ENCODE measurements around the gene PKP3.
"Not testable (repeated sequence)": the region's sequence is repeated elsewhere in the genome, so short reads cannot be mapped to it uniquely, and the experiment has no call there.

The PKP3 gene, protein sequence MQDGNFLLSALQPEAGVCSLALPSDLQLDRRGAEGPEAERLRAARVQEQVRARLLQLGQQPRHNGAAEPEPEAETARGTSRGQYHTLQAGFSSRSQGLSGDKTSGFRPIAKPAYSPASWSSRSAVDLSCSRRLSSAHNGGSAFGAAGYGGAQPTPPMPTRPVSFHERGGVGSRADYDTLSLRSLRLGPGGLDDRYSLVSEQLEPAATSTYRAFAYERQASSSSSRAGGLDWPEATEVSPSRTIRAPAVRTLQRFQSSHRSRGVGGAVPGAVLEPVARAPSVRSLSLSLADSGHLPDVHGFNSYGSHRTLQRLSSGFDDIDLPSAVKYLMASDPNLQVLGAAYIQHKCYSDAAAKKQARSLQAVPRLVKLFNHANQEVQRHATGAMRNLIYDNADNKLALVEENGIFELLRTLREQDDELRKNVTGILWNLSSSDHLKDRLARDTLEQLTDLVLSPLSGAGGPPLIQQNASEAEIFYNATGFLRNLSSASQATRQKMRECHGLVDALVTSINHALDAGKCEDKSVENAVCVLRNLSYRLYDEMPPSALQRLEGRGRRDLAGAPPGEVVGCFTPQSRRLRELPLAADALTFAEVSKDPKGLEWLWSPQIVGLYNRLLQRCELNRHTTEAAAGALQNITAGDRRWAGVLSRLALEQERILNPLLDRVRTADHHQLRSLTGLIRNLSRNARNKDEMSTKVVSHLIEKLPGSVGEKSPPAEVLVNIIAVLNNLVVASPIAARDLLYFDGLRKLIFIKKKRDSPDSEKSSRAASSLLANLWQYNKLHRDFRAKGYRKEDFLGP

DNA sequence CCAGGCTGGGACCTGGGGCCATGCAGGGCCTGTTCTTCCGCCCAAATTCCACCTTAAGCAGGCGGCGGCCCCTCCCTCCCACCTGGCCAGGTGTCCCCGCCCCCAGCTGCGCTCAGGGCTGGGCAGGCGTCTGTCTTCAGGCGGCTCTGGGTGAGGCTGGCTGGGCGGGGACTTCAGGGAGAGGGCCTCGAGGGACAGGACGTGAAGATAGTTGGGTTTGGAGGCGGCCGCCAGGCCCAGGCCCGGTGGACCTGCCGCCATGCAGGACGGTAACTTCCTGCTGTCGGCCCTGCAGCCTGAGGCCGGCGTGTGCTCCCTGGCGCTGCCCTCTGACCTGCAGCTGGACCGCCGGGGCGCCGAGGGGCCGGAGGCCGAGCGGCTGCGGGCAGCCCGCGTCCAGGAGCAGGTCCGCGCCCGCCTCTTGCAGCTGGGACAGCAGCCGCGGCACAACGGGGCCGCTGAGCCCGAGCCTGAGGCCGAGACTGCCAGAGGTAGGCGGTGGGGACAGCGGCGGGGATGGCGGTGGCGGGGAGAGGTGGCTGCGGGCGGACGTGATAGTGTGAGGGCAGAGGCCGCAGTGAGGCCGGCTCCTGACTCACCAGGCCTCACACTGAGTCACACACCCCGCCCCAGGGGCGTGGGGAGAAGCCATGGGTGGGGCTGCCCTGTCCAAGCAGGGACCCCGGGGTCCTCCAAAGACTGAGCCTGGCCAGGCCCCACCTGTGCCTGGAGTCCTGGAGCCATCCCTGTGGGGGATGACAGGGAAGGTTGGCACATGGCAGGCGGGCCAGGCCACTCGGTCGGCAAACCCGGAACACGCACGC is at the start of gene PKP3:
TSS of gene PKP3 (plus strand) at position 176 of the 824 bp plus-strand sequence. CDS start at position 260, 84 bp downstream.
- H3K27ac Mint-ChIP-seq, result no peak within 1 kb of the TSS
- H3K4me3 Mint-ChIP-seq, result no peak within 1 kb of the TSS
- peaks cover 4 to 7% of the 10 kb centered on the region in 2 donors for H3K9me3 Mint-ChIP-seq
- H3K27me3 Mint-ChIP-seq, result no peaks in the 10 kb centered on the region
- peaks cover 18% of the 10 kb centered on the region for H3K4me1 Mint-ChIP-seq
- no peak for ATAC-seq
- DNase-seq, result no peak

DNA sequence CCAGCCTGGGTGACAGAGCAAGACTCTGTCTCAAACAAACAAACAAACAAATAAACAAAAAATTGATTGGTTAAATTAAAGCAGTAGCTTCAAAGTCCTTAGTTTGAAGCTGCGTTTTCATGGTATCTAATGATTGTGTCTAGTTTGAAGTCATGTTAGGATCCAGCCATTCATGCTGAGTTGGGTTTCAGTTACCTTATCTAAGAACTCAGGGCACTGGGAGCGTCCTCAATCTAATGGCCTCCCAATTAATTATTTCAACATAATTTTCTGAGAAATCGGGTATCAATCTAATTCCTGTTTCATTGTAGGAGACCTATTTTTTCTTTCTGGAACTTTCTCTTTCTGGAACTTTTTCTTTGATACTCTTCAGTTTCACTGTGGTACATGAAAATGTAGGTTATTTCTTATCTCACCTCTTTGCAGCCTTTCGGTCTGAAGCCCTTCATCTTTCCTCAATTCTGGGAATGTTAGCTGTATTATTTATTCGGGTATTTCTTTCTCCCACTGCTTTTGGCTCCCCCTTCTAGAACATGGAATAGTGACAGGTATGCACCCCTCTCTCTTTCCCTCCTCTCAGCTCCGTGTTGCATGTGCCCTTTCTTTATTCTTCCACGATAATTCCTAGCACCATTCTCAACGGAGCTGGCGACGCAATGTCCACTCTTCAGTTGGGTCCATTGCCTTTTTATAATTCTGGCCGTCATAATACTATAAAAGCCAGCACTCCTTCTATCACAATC is 49.0 kb upstream of the PKP3 start:
- ATAC-seq (no peak), DNase-seq (no peak)
- H3K4me1 Mint-ChIP-seq, result peaks cover 30% of the 10 kb centered on the region
- no peaks in the 10 kb centered on the region for H3K27me3 Mint-ChIP-seq
- H3K27ac Mint-ChIP-seq, result peak overlapping the region in 1 of 2 donors; percentile 55
- H3K9me3 Mint-ChIP-seq, result peaks cover 0 to 8% of the 10 kb centered on the region in 2 donors
- H3K4me3 Mint-ChIP-seq, result no peak overlapping the region

DNA sequence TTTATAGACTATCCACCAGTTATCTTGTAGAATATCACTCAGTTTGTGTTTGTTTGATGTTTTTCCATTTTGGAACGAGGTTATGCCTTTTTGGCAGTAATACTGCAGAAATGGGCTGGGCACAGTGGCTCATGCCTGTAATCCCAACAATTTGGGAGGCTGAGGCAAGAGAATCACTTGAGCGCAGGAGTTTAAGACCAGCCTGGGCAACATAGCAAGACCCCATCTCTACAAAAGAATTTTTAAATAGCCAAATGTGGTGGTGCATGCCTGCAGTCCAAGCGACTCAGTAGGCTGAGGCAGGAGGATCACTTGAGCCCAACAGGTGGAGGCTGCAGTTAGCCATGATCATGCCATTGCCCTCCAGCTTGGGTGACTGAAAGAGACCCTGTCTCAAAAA is 47.5 kb upstream of the PKP3 start:
- no peaks in the 10 kb centered on the region for H3K27me3 Mint-ChIP-seq
- ATAC-seq, result no peak
- peaks cover 32% of the 10 kb centered on the region for H3K4me1 Mint-ChIP-seq

DNA sequence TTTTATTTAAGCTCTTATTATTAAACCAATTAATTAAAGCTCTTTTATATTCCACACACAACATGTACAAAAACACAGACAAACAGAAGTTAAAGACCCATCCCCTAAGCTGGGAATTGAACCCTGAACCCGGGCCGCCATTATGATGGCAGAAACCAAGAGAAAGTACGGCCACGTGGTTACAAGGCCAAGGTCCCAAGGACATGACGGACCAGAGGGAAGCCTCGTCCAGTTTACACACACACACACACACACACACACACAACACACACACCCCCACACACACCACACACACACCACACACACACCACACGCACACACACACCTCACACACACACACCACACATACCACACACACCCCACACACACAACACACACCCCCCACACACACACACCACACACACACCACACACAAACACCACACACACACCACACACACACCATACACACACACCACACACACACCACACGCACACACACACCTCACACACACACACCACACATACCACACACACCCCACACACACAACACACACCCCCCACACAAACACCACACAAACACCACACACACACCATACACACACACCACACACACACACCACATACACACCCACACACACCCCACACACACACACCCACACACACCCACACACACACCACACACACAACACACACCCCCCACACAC is 44.6 kb upstream of the PKP3 start:
- H3K9me3 Mint-ChIP-seq, ATAC-seq, DNase-seq, H3K27me3 Mint-ChIP-seq, H3K4me3 Mint-ChIP-seq: not testable (repeated sequence)
- H3K27ac Mint-ChIP-seq, result peak overlapping the region in 1 of 2 donors; percentile 42
- H3K4me1 Mint-ChIP-seq, result peaks cover 43% of the 10 kb centered on the region

More for the DNA sequence above, 47.5 kb upstream of the PKP3 start:
- Mint-ChIP-seq H3K9me3 (no peaks in the 10 kb centered on the region), H3K4me3 (no peak overlapping the region), H3K27ac (peak overlapping the region in 1 of 2 donors; percentile 71)
- DNase-seq, result no peak

DNA sequence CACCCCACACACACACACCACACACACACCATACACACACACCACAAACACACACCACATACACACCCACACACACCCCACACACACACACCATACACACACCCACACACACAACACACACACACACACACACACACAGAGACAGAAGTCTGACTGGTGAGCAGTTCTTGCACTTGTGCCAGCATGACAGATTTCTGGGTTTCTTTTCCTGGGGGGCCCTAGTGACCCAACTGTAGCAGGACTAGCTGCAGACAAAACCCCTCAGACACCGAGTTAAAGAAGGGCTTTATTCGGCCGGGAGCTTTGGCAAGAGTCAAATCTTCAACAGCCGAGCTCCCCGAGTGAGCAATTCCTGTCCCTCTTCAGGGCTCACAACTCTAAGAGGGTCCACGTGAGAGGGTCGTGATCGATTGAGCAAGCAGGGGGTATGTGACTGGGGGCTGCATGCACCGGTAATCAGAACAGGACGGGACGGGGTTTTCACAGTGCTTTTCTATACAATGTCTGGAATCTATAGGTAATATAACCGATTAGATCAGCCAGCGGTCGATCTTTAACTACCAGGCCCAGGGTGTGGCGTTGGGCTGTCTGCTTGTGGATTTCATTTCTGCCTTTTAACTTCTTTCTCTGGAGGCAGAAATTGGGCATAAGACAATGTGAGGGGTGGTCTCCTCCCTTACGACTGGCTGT is 43.8 kb upstream of the PKP3 start:
- not testable (repeated sequence) for H3K27me3 Mint-ChIP-seq, H3K27ac Mint-ChIP-seq, H3K9me3 Mint-ChIP-seq, DNase-seq, ATAC-seq
- peaks cover 49% of the 10 kb centered on the region for H3K4me1 Mint-ChIP-seq
- peak overlapping the region in 1 of 2 donors; percentile 36 for H3K4me3 Mint-ChIP-seq

DNA sequence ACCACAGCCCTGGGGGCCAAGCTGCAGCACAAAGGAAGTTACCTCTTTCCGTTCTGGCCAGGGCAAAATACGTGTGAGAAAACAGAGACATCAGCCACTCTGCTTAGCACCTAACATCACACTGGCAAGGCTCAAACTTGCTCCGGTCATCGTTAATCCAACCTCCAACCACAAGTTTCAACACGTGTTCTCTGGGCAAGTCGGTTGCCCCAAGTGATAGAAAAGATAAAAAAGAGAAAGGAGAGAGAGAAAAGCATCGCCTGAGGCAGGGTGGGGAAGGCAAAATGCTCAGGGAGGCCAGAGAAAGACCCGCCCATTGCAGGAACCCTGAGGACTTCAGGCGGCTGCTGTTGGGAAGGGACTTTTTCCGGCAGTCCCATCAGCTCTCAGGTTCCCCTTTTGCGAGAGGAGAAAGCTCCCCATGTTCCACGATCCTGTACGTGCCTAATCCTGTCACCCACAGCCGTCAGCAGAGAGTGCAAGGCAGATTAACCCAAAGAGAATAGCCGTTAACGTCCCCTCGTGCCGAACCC is 43.2 kb upstream of the PKP3 start:
- Mint-ChIP-seq H3K27ac (peak overlapping the region in 1 of 2 donors; percentile 9), H3K27me3 (no peaks in the 10 kb centered on the region), H3K4me1 (peaks cover 52% of the 10 kb centered on the region), H3K4me3 (peak overlapping the region; percentile 35 to 36), H3K9me3 (no peaks in the 10 kb centered on the region)
- DNase-seq, result no peak
- no peak for ATAC-seq

DNA sequence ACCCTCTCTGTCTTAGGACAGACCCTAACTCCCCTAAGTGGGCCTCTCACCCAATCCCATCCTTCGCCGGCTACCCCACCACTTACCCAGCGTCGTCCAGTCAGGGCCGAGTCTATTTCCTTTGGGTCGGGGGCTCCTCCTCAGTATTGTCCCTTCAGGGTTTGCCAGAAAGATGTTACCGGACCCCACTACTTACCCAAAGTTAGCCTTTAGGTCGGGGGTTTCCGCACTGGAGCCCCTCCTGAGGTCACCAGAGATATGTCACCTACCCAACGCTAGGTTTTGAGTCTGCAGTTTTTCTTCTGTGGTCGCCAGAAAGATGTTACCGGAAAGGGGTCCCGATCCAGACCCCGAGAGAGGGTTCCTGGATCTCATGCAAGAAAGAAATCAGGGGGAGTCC is 42.6 kb upstream of the PKP3 start:
- H3K27me3 Mint-ChIP-seq, result no peaks in the 10 kb centered on the region
- no peak overlapping the region for H3K4me3 Mint-ChIP-seq
- no peak overlapping the region for H3K27ac Mint-ChIP-seq
- H3K9me3 Mint-ChIP-seq, result no peaks in the 10 kb centered on the region
- ATAC-seq (no peak), DNase-seq (no peak)
- H3K4me1 Mint-ChIP-seq, result peaks cover 52% of the 10 kb centered on the region

DNA sequence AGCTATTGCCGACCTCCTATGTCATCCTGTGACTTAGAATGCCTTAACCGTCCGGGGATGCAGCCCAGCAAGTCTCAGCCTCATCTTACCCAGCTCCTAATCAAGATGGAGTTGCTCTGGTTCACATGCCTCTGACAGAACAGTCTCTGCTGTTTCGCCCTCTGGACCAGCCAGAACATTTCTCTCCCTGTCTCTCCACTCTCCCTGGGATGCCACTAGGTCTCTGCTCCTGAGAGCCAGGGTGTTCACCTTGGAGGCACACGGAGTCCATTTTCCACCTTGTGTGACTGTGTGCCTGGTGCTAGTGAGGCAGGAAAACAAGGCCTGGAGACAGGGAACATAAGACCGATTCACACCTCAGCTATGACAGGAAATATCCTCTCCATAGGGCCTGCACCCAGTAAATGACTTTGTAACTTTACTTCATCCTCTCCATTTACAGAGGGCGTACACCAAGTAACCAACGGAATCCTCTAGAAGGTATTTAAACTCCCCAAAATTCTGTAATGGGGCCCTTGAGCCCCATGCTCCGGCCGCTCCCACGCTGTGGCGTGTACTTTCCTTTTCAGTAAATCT is 41.5 kb upstream of the PKP3 start:
- DNase-seq (no peak), ATAC-seq (no peak)
- H3K4me3 Mint-ChIP-seq, result no peak overlapping the region
- peaks cover 52% of the 10 kb centered on the region for H3K4me1 Mint-ChIP-seq
- H3K27me3 Mint-ChIP-seq, result no peaks in the 10 kb centered on the region
- no peak overlapping the region for H3K27ac Mint-ChIP-seq
- H3K9me3 Mint-ChIP-seq, result no peaks in the 10 kb centered on the region

DNA sequence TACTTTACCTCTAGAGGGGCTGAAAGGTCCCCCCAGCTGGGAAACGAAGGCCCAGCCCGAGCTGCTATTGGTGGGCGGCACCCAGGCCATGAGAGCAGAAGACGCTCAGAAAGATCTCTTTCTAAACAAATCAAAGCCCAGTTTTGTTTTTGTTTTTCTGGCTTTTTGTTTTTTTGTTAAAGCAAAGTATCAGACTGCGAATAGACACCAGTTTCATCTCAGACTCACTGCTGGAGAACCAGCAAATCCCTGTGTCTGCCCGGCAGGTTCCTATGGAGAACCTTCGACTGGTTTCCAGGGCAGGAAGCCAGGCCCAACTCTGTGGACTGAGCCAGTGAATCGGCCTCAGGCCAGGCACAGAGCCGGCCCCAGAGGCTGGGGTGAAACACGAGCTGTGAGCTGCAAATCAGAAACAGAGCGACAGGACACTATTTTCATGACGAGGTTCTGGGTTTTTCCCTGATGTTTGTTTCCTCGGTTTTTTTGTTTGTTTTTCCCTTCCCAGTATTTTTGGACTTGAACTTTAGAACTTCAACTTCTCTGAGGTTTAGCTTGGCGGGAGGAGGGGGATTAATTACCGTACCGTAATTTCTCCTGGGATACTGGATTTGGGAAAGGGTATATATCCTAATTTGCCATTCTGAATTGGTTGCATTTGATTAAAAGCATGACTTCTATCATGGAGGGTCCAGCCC is 40.7 kb upstream of the PKP3 start:
- peaks cover 52% of the 10 kb centered on the region for H3K4me1 Mint-ChIP-seq
- H3K27me3 Mint-ChIP-seq, result no peaks in the 10 kb centered on the region
- DNase-seq (peak in 1 of 2 donors; percentile 5), ATAC-seq (no peak)
- H3K9me3 Mint-ChIP-seq, result no peaks in the 10 kb centered on the region
- no peak overlapping the region for H3K4me3 Mint-ChIP-seq
- H3K27ac Mint-ChIP-seq, result peak overlapping the region in 1 of 2 donors; percentile 23

DNA sequence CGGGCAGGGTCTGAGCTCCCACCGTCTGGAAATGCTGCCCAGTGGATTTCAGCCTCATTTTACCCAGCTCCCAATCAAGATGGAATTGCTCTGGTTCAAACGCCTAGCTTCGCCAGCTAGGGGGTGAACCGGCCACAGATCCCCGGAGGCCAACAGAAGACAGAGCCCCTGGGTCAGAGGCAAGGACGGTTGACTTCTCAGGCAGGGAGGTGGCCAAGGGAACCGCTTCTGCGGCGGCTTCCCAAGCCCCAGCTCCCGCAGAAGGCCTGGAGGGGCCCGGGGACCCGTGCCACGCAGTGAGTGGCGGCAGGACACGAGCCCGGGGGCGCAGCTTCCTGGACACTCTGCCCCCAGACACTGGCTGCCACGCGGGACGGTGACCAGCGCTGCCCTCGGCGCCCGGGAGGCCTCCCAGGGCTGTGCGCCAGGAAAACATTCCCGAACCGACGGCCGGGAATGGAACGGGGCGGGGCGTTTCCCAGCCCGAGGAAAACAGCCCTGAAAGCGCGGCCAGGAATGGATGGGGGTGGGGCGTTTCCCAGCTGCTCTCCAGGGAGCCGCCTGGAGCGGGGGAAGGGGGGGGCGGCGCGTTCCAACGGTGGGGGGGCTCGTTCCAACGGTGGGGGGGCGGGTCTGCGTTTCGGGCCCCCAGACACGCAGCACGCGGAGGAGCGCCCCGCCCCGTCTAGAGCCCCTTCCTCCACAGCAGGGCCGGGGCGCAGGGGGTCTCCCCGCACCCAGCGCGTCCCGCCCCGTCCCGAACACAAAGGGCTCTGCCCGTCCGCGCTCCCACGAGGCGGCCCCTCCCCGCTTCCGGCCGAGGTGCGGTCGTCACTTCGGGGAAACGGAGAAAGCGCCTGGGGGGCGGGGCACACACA is 38.2 kb upstream of the PKP3 start:
- Mint-ChIP-seq H3K9me3 (no peaks in the 10 kb centered on the region), H3K4me1 (peaks cover 47% of the 10 kb centered on the region), H3K27ac (peak overlapping the region; percentile 94 to 95), H3K27me3 (no peaks in the 10 kb centered on the region), H3K4me3 (peak overlapping the region; percentile 79 to 88)
- DNase-seq (peak; percentile 85 to 94), ATAC-seq (peak; percentile 86)

DNA sequence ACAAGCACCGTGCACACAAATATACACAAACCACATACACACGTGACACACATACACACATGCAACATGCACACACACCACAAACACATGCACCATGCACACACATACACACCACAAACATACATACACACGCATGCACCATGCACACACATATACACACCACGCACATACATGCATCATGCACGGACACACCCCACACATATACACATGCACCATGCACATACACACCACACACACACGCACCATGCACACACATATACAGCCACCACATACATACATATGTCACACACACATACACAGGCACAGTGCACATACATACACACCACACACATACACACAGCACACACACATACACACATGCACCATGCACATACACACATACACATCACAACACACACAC is 37.4 kb upstream of the PKP3 start:
- DNase-seq (peak in 1 of 2 donors; percentile 4), ATAC-seq (no peak)
- H3K27ac Mint-ChIP-seq, result no peak overlapping the region
- H3K27me3 Mint-ChIP-seq, result no peaks in the 10 kb centered on the region
- peaks cover 39% of the 10 kb centered on the region for H3K4me1 Mint-ChIP-seq
- peaks cover 0 to 8% of the 10 kb centered on the region in 2 donors for H3K9me3 Mint-ChIP-seq
- no peak overlapping the region for H3K4me3 Mint-ChIP-seq

DNA sequence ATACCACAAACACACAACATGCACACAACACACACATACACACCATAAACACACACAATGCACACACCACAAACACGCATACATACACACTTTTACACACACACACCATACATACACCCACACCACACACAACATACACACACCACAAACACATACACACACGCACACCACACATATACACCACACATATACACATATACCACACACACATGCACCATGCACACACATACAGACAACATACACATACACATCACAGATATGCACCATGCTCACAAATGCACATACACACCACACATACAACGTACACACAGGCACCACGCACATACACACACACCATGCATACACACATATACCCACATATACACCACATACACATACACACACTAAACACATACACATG is 36.4 kb upstream of the PKP3 start:
- DNase-seq (no peak), ATAC-seq (no peak)
- H3K4me3 Mint-ChIP-seq, result no peak overlapping the region
- H3K9me3 Mint-ChIP-seq, result peaks cover 0 to 8% of the 10 kb centered on the region in 2 donors
- no peak overlapping the region for H3K27ac Mint-ChIP-seq
- H3K4me1 Mint-ChIP-seq, result peaks cover 33% of the 10 kb centered on the region
- no peaks in the 10 kb centered on the region for H3K27me3 Mint-ChIP-seq

Data from stimulated activated naive CD8-positive, alpha-beta T cell treated with anti-CD3 and anti-CD28 coated beads, Interleukin-15, amount 100 ng/mL, for 72 hours (primary cell).